Osteoblast (primary cell): ENCODE measurements around the gene GLI3. TPM values are rescaled to one million over a fixed set of nuclear protein-coding genes. Genes with fewer than 3 reads are reported as not detected.

Source experiments
- DNase-seq: peaks from one replicate; pipeline ENCODE4 v3.0.0; 2011; ENCODE audit warnings: low spot score, mixed read lengths; ENCODE audit not compliant: insufficient read length; ENCODE audit errors: missing footprints
- H2AFZ ChIP-seq: 2 replicates; pipeline ENCODE4 v1.6.0; 2011; ENCODE audit warnings: mild to moderate bottlenecking, low read length
- H3K27ac ChIP-seq: 2 replicates; pipeline ENCODE4 v1.5.1; 2011; ENCODE audit warnings: mild to moderate bottlenecking, low read depth, low read length, moderate library complexity
- H3K27me3 ChIP-seq: 2 replicates; pipeline ENCODE4 v1.6.0; 2012; ENCODE audit warnings: mild to moderate bottlenecking, control low read depth, inconsistent platforms, low read length, moderate library complexity; ENCODE audit not compliant: insufficient read depth
- H3K36me3 ChIP-seq: 2 replicates; pipeline ENCODE4 v1.5.1; 2011; ENCODE audit warnings: mild to moderate bottlenecking, low read length, control low read depth, moderate library complexity; ENCODE audit not compliant: insufficient read depth
- H3K4me1 ChIP-seq: 2 replicates; pipeline ENCODE4 v1.5.1; 2011; ENCODE audit warnings: mild to moderate bottlenecking, low read length, control low read depth, moderate library complexity; ENCODE audit not compliant: insufficient read depth
- H3K4me2 ChIP-seq: 2 replicates; pipeline ENCODE4 v1.6.0; 2011; ENCODE audit warnings: mild to moderate bottlenecking, low read length; ENCODE audit not compliant: insufficient read depth
- H3K4me3 ChIP-seq: fragments of 200-600 bp; sonication (generic); 3 replicates; pipeline ENCODE4 v1.5.1; 2012; ENCODE audit warnings: mild to moderate bottlenecking, low read length, inconsistent platforms; ENCODE audit not compliant: insufficient read depth
- H3K79me2 ChIP-seq: 2 replicates; pipeline ENCODE4 v1.6.0; 2012; ENCODE audit warnings: mild to moderate bottlenecking, low read length, control low read depth, inconsistent platforms; ENCODE audit not compliant: insufficient read depth
- H3K9me3 ChIP-seq: 2 replicates; pipeline ENCODE4 v1.5.1; 2011; ENCODE audit warnings: low read depth, low read length, control low read depth
- H4K20me1 ChIP-seq: 2 replicates; pipeline ENCODE4 v1.6.0; 2012; ENCODE audit warnings: mild to moderate bottlenecking, low read length, control low read depth; ENCODE audit not compliant: insufficient read depth
- CTCF ChIP-seq: IDR thresholded peaks from 2 replicates; pipeline ENCODE4 v1.5.1; 2011; ENCODE audit warnings: mild to moderate bottlenecking, low read depth, low read length, moderate library complexity; ENCODE audit errors: extremely low read depth
- total RNA-seq: library from RNA; depleted of rRNA; stranded (reverse); fragments of >200 nt; gene quantifications from 2 replicates; pipeline ENCODE4 v1.2.3, GENCODE V29; 2012

GLI3 gene
- total RNA-seq, 1 donor: 11.9 TPM

- Histone ChIP-seq H3K36me3 (peaks cover 4% of the 10 kb centered on the region), H3K27ac (no peak overlapping the region), H3K4me2 (no peak overlapping the region), H3K4me1 (no peaks in the 10 kb centered on the region), H3K9me3 (peaks cover 3% of the 10 kb centered on the region), H2AFZ (no peak overlapping the region), H4K20me1 (no peaks in the 10 kb centered on the region), H3K79me2 (no peaks in the 10 kb centered on the region), H3K27me3 (no peaks in the 10 kb centered on the region), H3K4me3 (no peak overlapping the region)
- DNase-seq: no peak
- TF ChIP-seq CTCF: no peak
Measured at GRCh38 chr7:42010751-42011150, 226.3 kb downstream of the GLI3 start.

GRCh38 chr7:42006801-42007513, 230.1 kb downstream of the GLI3 start:
- Histone ChIP-seq H3K27me3 (no peaks in the 10 kb centered on the region), H3K27ac (no peak overlapping the region), H3K36me3 (no peaks in the 10 kb centered on the region), H3K4me3 (no peak overlapping the region), H3K9me3 (no peaks in the 10 kb centered on the region), H3K4me2 (no peak overlapping the region), H2AFZ (no peak overlapping the region), H3K79me2 (no peaks in the 10 kb centered on the region), H3K4me1 (peaks cover 4% of the 10 kb centered on the region), H4K20me1 (no peaks in the 10 kb centered on the region)
- TF ChIP-seq CTCF: no peak
- DNase-seq: no peak

- Histone ChIP-seq H3K4me2 (no peak overlapping the region), H2AFZ (no peak overlapping the region), H3K27ac (no peak overlapping the region), H3K27me3 (no peaks in the 10 kb centered on the region), H3K79me2 (no peaks in the 10 kb centered on the region), H3K4me1 (peaks cover 6% of the 10 kb centered on the region), H3K4me3 (no peak overlapping the region), H3K36me3 (no peaks in the 10 kb centered on the region), H4K20me1 (no peaks in the 10 kb centered on the region), H3K9me3 (no peaks in the 10 kb centered on the region)
- DNase-seq: no peak
- no peak for TF ChIP-seq CTCF
Measured at GRCh38 chr7:42002654-42003053, 234.4 kb downstream of the GLI3 start.

GRCh38 chr7:41999736-42000283, 237.2 kb downstream of the GLI3 start:
- Histone ChIP-seq H3K79me2 (no peaks in the 10 kb centered on the region), H3K36me3 (no peaks in the 10 kb centered on the region), H3K27me3 (no peaks in the 10 kb centered on the region), H3K4me3 (no peak overlapping the region), H4K20me1 (no peaks in the 10 kb centered on the region), H2AFZ (no peak overlapping the region), H3K9me3 (no peaks in the 10 kb centered on the region), H3K4me1 (peaks cover 27% of the 10 kb centered on the region), H3K4me2 (no peak overlapping the region), H3K27ac (no peak overlapping the region)
- TF ChIP-seq CTCF: no peak
- no peak for DNase-seq
